ENCODE results near the gene PPP1R7.
A peak's percentile ranks its signal among the peaks of the same experiment; 100 is the strongest.

The PPP1R7 gene

GRCh38 chr2:241168366-241168765 lies 18.1 kb downstream of the PPP1R7 start:
- DNase-seq (ENCODE audit: low read depth in 2 of 2): no peak

GRCh38 chr2:241173557-241173956 lies 23.3 kb downstream of the PPP1R7 start:
- DNase-seq (ENCODE audit: low read depth in 2 of 2): no peak

- no peak for DNase-seq (ENCODE audit: low read depth in 2 of 2)
Observed at GRCh38 chr2:241177526-241178334, 27.5 kb downstream of the PPP1R7 start.

- no peak for DNase-seq (ENCODE audit: low read depth in 2 of 2)
Observed at GRCh38 chr2:241178961-241179360, 28.7 kb downstream of the PPP1R7 start.

- peak in 1 of 2 donors; percentile 34 for DNase-seq (ENCODE audit: low read depth in 2 of 2)
Observed at GRCh38 chr2:241179899-241180298, 29.6 kb downstream of the PPP1R7 start.

GRCh38 chr2:241180495-241180894 lies 30.2 kb downstream of the PPP1R7 start:
- no peak for DNase-seq (ENCODE audit: low read depth in 2 of 2)

- no peak for DNase-seq (ENCODE audit: low read depth in 2 of 2)
Observed at GRCh38 chr2:241182126-241182525, 31.9 kb downstream of the PPP1R7 start.

GRCh38 chr2:241182531-241183133 lies 32.4 kb downstream of the PPP1R7 start:
- no peak for DNase-seq (ENCODE audit: low read depth in 2 of 2)

- no peak for DNase-seq (ENCODE audit: low read depth in 2 of 2)
Observed at GRCh38 chr2:241183221-241183620, 33.0 kb downstream of the PPP1R7 start.

GRCh38 chr2:241184901-241185300 lies 34.6 kb downstream of the PPP1R7 start:
- no peak for DNase-seq (ENCODE audit: low read depth in 2 of 2)

- DNase-seq (ENCODE audit: low read depth in 2 of 2): no peak
Observed at GRCh38 chr2:241185961-241186360, 35.7 kb downstream of the PPP1R7 start.

- no peak for DNase-seq (ENCODE audit: low read depth in 2 of 2)
Observed at GRCh38 chr2:241187101-241187917, 37.0 kb downstream of the PPP1R7 start.

- no peak for DNase-seq (ENCODE audit: low read depth in 2 of 2)
Observed at GRCh38 chr2:241187918-241188234, 37.6 kb downstream of the PPP1R7 start.

- DNase-seq (ENCODE audit: low read depth in 2 of 2): no peak
Observed at GRCh38 chr2:241188361-241189092, 38.3 kb downstream of the PPP1R7 start, which contains the start of gene ANO7. TSS of gene ANO7 (plus strand) at chr2:241188677. CDS start at chr2:241190064, 1,387 bp downstream.

- no peak for DNase-seq (ENCODE audit: low read depth in 2 of 2)
Observed at GRCh38 chr2:241189093-241189855, 39.0 kb downstream of the PPP1R7 start.

- no peak for DNase-seq (ENCODE audit: low read depth in 2 of 2)
Observed at GRCh38 chr2:241189856-241190201, 39.6 kb downstream of the PPP1R7 start.

- no peak for DNase-seq (ENCODE audit: low read depth in 2 of 2)
Observed at GRCh38 chr2:241190291-241190981, 40.2 kb downstream of the PPP1R7 start.

GRCh38 chr2:241191081-241191480 lies 40.8 kb downstream of the PPP1R7 start:
- DNase-seq (ENCODE audit: low read depth in 2 of 2): no peak

- no peak for DNase-seq (ENCODE audit: low read depth in 2 of 2)
Observed at GRCh38 chr2:241193271-241193670, 43.0 kb downstream of the PPP1R7 start.

GRCh38 chr2:241194811-241195210 lies 44.5 kb downstream of the PPP1R7 start:
- no peak for DNase-seq (ENCODE audit: low read depth in 2 of 2)
